TTC549 (cell line): ENCODE measurements around the gene LY6G5B.
A peak's percentile ranks its signal among the peaks of the same experiment; 100 is the strongest.
"Not testable (repeated sequence)": the region's sequence is repeated elsewhere in the genome, so short reads cannot be mapped to it uniquely, and the experiment has no call there.

Experiments used
- FAIRE-seq: peaks from 2 replicates; lab custom pipeline; 2012; peaks lifted over from hg19 to GRCh38; lab: Jason Lieb, UNC

Gene LY6G5B

DNA sequence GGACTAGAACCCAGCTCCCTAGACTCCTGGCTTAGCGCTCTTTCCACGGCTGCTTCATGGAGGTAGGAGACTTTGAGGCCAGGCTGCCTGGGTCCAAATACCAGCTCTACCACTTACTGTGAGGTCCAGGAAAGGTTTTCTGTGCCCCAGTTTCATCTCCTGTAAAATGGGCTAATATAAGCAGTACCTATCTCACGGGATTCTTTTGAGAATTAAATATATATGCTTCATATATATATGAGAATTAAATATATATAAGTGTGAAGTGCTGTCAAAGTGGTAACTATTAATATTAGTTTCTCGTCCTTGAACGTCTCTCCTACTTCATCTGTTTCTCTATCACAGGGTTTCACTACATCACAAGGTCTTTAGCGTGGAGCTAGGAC is 21.3 kb downstream of the LY6G5B start:
- no peak for FAIRE-seq

GRCh38 chr6:31691564-31692108 is 21.9 kb downstream of the LY6G5B start:
- FAIRE-seq, result no peak

- FAIRE-seq, result no peak
Measured at GRCh38 chr6:31692353-31692752, 22.6 kb downstream of the LY6G5B start.

- no peak for FAIRE-seq
Measured at GRCh38 chr6:31692886-31693285, 23.1 kb downstream of the LY6G5B start.

GRCh38 chr6:31693535-31693934 is 23.8 kb downstream of the LY6G5B start:
- FAIRE-seq, result no peak

GRCh38 chr6:31697555-31697954 is 27.8 kb downstream of the LY6G5B start:
- no peak for FAIRE-seq

GRCh38 chr6:31700740-31701401 is 31.1 kb downstream of the LY6G5B start:
- no peak for FAIRE-seq

DNA sequence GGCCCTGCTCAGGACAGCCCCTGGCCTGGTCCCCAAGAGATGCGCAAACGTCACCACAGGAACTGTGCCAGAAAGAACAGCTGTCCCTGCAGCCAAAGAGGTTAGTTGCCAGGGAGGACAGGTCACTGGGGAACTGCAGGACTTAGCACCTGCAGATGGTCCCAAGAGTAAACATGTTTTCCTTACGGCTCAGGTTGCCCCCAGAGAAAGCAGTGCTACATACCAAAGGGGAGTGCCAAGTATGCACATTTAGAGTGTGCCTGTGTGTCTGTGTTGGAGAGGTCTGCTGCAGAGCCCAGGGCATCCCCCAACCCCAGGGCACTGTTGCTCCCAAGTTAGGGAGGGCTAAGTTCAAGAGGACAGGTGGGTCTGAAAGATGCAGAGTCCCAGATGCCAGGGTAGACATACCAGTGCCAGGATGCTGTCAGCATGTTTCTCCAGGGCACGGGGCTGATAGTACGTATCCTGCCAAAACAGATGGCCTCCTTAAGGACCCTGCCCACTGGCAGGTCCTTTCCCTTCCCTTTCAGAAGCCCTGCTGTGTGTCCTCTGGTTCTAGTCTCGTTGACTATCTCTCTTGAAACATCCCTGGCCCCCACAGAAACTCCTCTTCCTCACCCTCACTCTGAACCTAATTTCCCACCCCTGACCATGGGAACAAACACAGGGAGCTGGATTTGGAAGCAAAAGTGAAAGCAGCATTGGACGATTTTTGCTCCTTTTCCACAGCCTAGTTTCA is 32.1 kb downstream of the LY6G5B start:
- no peak for FAIRE-seq

DNA sequence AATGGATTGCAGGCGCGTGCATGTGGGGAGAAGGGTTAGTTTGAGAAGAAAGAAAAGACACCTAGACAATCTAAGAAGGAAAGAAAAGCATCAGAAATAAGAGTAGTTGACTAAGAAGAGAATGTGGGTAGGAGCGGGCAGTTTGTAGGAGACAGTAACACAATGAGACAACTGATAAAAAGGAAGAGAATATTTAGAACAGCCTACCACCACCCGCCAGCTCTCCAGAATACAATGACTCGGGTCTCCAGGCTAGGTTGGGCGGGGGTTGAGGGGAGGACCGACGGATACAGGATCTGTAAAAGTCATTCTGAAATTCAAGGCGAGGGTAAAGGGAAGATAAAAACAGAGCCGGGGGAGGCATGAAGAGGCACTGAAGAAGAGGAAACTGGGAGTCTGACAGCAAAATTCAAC is 32.6 kb downstream of the LY6G5B start:
- no peak for FAIRE-seq

GRCh38 chr6:31702819-31703716 is 33.3 kb downstream of the LY6G5B start, which contains the start of gene ABHD16A:
Gene ABHD16A, minus strand, starts transcription at chr6:31703324. Its CDS starts 43 bp downstream, at chr6:31703281.
- FAIRE-seq, result peak; percentile 69

GRCh38 chr6:31705931-31706330 is 36.2 kb downstream of the LY6G5B start:
- FAIRE-seq, result no peak

- FAIRE-seq, result no peak
Measured at GRCh38 chr6:31706599-31706998, 36.8 kb downstream of the LY6G5B start, which contains the start of gene LY6G6F. Gene LY6G6F, plus strand, starts transcription at chr6:31706866. Its CDS starts 41 bp downstream, at chr6:31706907.

DNA sequence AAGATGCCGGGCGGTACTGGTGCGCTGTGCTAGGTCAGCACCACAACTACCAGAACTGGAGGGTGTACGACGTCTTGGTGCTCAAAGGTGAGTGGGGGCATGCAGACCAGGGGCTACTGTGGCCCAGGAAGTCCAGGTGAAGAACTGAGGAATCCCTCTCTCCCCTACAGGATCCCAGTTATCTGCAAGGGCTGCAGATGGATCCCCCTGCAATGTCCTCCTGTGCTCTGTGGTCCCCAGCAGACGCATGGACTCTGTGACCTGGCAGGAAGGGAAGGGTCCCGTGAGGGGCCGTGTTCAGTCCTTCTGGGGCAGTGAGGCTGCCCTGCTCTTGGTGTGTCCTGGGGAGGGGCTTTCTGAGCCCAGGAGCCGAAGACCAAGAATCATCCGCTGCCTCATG is 37.9 kb downstream of the LY6G5B start:
- no peak for FAIRE-seq

DNA sequence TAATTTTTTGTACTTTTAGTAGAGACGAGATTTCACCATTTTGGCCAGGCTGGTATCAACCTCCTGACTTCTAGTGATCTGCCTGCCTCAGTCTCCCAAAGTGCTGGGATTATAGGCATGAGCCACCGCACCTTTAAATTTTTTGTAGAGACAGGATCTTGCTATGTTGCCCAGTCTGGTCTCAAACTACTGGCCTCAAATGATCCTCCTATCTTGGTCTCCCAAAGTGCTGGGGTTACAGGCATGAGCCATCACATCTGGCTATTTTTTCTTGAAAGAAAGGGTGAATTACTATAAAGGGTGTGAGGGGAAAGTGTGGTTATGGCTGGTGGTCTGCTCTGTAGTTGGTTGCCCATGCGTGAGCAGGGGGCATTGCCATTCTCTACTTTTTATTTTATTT is 38.4 kb downstream of the LY6G5B start:
- no peak for FAIRE-seq

- FAIRE-seq, result not testable (repeated sequence)
Measured at GRCh38 chr6:31709157-31709556, 39.4 kb downstream of the LY6G5B start.

DNA sequence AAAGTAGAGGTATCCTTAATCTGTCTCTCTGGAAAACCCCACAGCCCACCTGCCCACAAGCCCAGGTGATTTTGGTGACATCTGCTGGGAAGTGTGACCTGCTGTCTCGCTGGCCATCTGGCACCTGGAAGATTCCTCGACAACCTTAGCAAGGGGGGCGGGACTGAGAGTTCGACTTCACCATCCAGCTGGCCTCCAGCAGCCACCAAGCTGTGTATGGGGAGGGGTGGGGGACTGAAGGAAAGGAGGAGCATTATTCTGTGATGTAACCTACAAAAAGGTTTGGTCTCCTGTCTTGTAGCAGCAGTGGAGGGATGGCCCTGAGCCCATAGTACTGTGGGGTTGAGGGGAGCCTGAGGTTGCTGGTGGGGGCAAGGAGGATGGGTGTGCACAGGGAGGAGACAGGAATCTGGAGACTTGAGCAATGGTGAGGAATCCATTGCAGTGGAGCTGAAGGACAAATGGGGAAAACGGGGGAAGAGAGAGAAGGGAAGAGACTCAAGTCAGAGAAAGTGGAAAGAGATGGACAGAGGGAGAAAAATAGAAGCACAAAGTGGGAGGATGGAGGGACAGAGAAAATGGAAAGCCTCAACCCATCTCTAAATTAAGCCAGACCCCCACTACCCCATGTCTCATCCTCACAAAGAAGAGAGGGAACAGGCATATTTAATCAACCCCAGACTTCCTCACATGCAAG is 40.9 kb downstream of the LY6G5B start:
- FAIRE-seq, result no peak

- no peak for FAIRE-seq
Measured at GRCh38 chr6:31711233-31711632, 41.5 kb downstream of the LY6G5B start.

- no peak for FAIRE-seq
Measured at GRCh38 chr6:31712296-31712695, 42.5 kb downstream of the LY6G5B start.

DNA sequence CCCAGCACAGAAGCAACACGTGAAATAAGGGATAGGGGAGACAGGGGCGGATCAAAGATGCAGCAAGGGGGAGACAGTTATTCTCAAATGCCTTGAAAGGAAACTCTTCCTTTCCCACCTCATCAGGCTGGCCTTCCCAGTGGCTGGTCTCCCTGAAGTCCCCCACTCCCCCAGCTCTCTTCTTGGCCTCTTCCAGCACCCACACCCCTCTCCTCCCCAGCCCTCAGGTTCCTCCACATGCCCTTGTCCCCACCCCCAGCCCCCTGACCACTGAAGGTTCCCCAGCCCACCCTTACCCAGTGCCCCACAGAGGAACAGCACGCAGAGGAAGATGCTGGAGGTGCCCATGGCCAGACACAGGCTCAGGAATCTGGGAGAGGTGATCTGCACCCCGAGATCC is 43.7 kb downstream of the LY6G5B start:
- FAIRE-seq, result no peak

DNA sequence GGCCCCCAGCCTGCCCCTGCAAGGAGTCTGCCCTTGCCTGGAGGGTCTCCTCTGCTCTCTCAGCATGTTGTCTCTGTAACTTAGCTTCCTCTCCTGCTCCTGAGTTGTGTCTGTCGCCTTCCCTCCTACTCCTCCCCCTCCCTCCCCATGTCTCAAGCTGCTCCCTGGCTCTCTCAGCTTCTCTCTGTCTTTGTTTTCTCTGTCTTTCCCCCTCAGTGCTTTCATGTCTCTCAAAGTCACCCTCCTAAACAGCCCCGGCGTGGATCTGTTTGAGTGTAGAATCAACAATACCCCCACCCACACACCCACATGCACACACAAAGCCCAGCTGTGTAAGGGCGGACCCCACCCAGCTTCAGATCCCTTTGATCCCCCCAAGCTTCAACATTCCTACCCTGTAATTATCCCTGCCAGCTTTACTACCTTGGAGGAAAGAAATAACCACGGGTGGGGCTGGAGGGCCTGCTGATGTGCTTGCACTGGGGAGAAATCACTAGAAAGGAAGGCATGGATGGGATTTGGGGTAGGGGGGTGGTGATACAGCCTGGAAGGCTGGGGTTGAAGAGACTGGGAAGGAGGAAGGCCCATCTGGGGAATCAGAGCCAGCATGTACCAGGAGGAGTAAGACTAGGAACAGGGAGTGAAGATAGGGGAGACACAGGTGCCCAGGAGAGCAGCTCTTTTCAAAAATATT is 44.4 kb downstream of the LY6G5B start:
- FAIRE-seq, result no peak
